Peyer's patch (tissue), 4 donors: ENCODE measurements around the gene KAT7.

Experiments used
- CTCF ChIP-seq, 6 experiments: fragments of 450-650 bp in 4 of 6; fragments of 200-600 bp in 2 of 6; sonication (generic) in 1 of 6; IDR thresholded peaks; one replicate each; pipeline ENCODE4 v1.5.1; 2017 to 2019; ENCODE audit warnings: antibody characterized with exemption in 6 of 6, mild to moderate bottlenecking in 3 of 6, moderate library complexity in 1 of 6
- POLR2A ChIP-seq, 2 donors: fragments of 450-650 bp; IDR thresholded peaks; one replicate each; pipeline ENCODE4 v1.5.1; 2017; ENCODE audit warnings: antibody characterized with exemption in 2 of 2, mild to moderate bottlenecking in 2 of 2, moderate library complexity in 2 of 2

- TF ChIP-seq CTCF (IDR thresholded peaks at IDR 0.05), result no peak
- TF ChIP-seq POLR2A (IDR thresholded peaks at IDR 0.05), result no peak
These were observed 80.5 kb downstream of the KAT7 start for GRCh38 chr17:49869038-49869374.
